ENCODE measurements around the gene PDGFC. TPM values are rescaled to one million over a fixed set of nuclear protein-coding genes. Genes with fewer than 3 reads are reported as not detected.

PDGFC gene
- total and polyA plus RNA-seq, 2 of the 13 experiments (the other 11 are each of a cell fraction or from before 2014, with no cell fraction given): 4.6 to 9.1 TPM

DNA sequence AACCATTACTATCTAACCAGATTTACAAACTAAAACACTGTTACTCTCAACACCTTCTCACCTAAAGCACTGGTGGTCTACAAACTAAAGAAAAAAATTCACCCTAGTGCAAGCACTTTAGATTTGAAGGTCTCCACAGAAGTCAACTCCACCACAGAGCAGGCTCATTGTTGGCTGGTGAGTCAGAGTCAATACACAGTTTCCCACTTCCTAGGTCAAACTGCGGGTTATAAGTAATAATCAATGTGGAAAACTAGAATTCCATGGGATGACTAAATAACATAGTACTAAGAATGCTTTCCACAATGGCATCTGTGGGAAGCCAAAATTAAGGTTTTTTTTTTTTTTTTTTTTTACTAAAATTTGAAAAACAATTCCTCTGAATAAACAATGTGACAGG lies 191.8 kb downstream of the PDGFC start (continued):
- TF ChIP-seq, protein P1, sequence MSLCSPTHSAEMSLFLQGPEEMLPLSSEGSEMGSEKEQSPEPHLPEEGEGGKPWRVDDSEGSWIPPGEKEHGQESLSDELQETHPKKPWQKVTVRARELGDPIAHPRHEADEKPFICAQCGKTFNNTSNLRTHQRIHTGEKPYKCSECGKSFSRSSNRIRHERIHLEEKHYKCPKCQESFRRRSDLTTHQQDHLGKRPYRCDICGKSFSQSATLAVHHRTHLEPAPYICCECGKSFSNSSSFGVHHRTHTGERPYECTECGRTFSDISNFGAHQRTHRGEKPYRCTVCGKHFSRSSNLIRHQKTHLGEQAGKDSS (CRISPR knock-in tag; IDR thresholded peaks at IDR 0.05; ENCODE audit: borderline replicate concordance, low read depth): no peak
- TF ChIP-seq SOX13 (IDR thresholded peaks at IDR 0.05) (no peak), SOX13 (CRISPR knock-in tag; conservative IDR thresholded peaks at IDR 0.05 in 1 of 2, IDR thresholded peaks at IDR 0.05 in 1 of 2) (peak in 1 of 2 experiments; percentile 15; a peak in 1 of 4 replicates)

DNA sequence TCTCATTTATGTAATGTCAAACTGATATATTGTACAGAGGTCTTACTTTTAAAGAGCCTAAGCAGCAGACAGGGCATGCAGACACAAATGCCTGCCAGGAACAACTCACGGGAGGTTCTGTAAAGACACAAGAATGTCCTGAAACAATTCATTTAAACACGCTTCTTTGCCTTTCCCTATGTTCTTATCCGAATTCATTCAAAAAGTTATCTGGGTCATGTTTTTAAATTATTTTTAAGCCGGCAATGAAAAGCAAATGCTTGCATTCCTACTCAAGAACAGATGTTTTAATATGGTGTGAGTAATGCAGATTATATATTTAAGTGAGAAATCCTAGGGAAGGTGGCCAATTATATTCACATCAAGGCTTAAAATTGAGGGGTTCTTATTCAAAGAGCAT lies 192.6 kb downstream of the PDGFC start:
- peaks cover 25% of the 10 kb centered on the region for H3K4me1 ChIP-seq (ENCODE audit: insufficient read depth, low read length)
- no peak overlapping the region for H2AFZ ChIP-seq (ENCODE audit: low read length)
- no TSS peak for BruUV-seq (replicated peaks)
- no peaks in the 10 kb centered on the region for H4K20me1 ChIP-seq (ENCODE audit: insufficient read depth, low read length)
- H3K4me3 ChIP-seq (replicated peaks in 1 of 3; ENCODE audit: insufficient read depth in 1 of 3, low read depth in 2 of 3, low read length in 3 of 3): no peak overlapping the region
- H3K79me2 ChIP-seq (ENCODE audit: insufficient read depth, low read length): no peaks in the 10 kb centered on the region
- FAIRE-seq (no peak), DNase-seq (ENCODE audit: low spot score) (no peak), ATAC-seq (no peak)
- CTCF ChIA-PET (ENCODE audit: low intra/inter-chr PET ratio, low total read pairs): no interaction called here
- no peak overlapping the region for H3K4me2 ChIP-seq (ENCODE audit: low read depth, low read length)
- WGBS (ENCODE audit: low lambda C conversion rate): 92% methylated on average over 4 of the region's 4 CpGs
- no peaks in the 10 kb centered on the region; a peak in 1 of 5 replicates for H3K36me3 ChIP-seq (replicated peaks in 1 of 2; ENCODE audit: control insufficient read depth in 1 of 2, insufficient read depth in 2 of 2, low read length in 2 of 2)
- intact Hi-C loops (cut with micrococcal nuclease; ENCODE audit: unreplicated experiment) (loop anchor here (2.0 kb wide), 1 partner anchor 14 kb away; no protein-coding TSS in a partner anchor), in situ Hi-C loops (cut with HindIII; ENCODE audit: extremely low pct_ligation_motif_present, low pct_unique_long_range_greater_than_20kb) (no loop called here)
- no peak overlapping the region for H3K9ac ChIP-seq (ENCODE audit: insufficient read depth, low read depth, low read length)
- POLR2A ChIA-PET: no interaction called here
- no peaks in the 10 kb centered on the region for H3K9me3 ChIP-seq (ENCODE audit: low read length)
- H3K27ac ChIP-seq (ENCODE audit: extremely low read length, insufficient read depth, low read length): peak overlapping the region; percentile 20
- no peaks in the 10 kb centered on the region for H3K27me3 ChIP-seq (ENCODE audit: control insufficient read depth in 1 of 2, insufficient read depth in 2 of 2, low read length in 2 of 2)
- TF ChIP-seq EHMT2 (IDR thresholded peaks at IDR 0.05; ENCODE audit: borderline replicate concordance, low read depth, low read length): peak; percentile 8; the same call in 1 of the 2 replicates
- TF ChIP-seq ZNF367 (CRISPR knock-in tag; IDR thresholded peaks at IDR 0.05; ENCODE audit: borderline replicate concordance): no peak
- no peak for TF ChIP-seq ZNF225 (CRISPR knock-in tag; IDR thresholded peaks at IDR 0.05)
- TF ChIP-seq KDM2A (CRISPR knock-in tag; IDR thresholded peaks at IDR 0.05; ENCODE audit: borderline replicate concordance, low read depth): no peak
- TF ChIP-seq ZNF567 (CRISPR knock-in tag; IDR thresholded peaks at IDR 0.05; ENCODE audit: borderline replicate concordance): no peak

All from HepG2 (cell line).